Lung (tissue), 13 donors: Measurements from ENCODE around the gene GLI3. TPM values are rescaled to one million over a fixed set of nuclear protein-coding genes. Genes with fewer than 3 reads are reported as not detected.

Experiments
- ATAC-seq: fragments of 200-7000 bp; cut with Tn5 transposase; one replicate; pipeline ENCODE4 v1.9.1; 2020; ENCODE audit warnings: moderate number of reproducible peaks; ENCODE audit not compliant: insufficient read depth, low FRiP score
- DNase-seq, 3 donors: peaks; one replicate each; pipeline ENCODE4 v3.0.0-alpha.2; 2013 to 2017
- H3K27ac ChIP-seq, 2 donors: one replicate each; pipeline ENCODE4 v1.5.1; 2013; ENCODE audit warnings: mild to moderate bottlenecking in 2 of 2, moderate library complexity in 2 of 2, control low read depth in 1 of 2, inconsistent platforms in 1 of 2, low read depth in 1 of 2, low read length in 1 of 2
- H3K27me3 ChIP-seq, 3 donors: one replicate each; pipeline ENCODE4 v1.5.1; 2013; ENCODE audit warnings: low read length in 2 of 3; ENCODE audit not compliant: control insufficient read depth in 3 of 3, insufficient read depth in 3 of 3
- H3K36me3 ChIP-seq, 4 donors: one replicate each; pipeline ENCODE4 v1.5.1; 2013; ENCODE audit warnings: low read length in 4 of 4, mild to moderate bottlenecking in 1 of 4, moderate library complexity in 1 of 4; ENCODE audit not compliant: control insufficient read depth in 4 of 4, insufficient read depth in 4 of 4
- H3K4me1 ChIP-seq, 5 donors: one replicate each; pipeline ENCODE4 v1.5.1; 2013; ENCODE audit warnings: low read length in 5 of 5, mild to moderate bottlenecking in 2 of 5, moderate library complexity in 1 of 5; ENCODE audit not compliant: control insufficient read depth in 5 of 5, insufficient read depth in 5 of 5
- H3K4me3 ChIP-seq: one replicate; pipeline ENCODE4 v1.5.1; 2013; ENCODE audit warnings: mild to moderate bottlenecking, control low read depth, moderate library complexity
- H3K9ac ChIP-seq, 2 donors: one replicate each; pipeline ENCODE4 v1.5.1; 2013; ENCODE audit warnings: low read length in 2 of 2, control low read depth in 1 of 2; ENCODE audit not compliant: insufficient read depth in 1 of 2
- H3K9me3 ChIP-seq, 4 donors: one replicate each; pipeline ENCODE4 v1.5.1; 2013; ENCODE audit warnings: low read length in 3 of 4, mild to moderate bottlenecking in 1 of 4, moderate library complexity in 1 of 4; ENCODE audit not compliant: control insufficient read depth in 4 of 4, insufficient read depth in 3 of 4
- CTCF ChIP-seq: IDR thresholded peaks from 2 replicates; pipeline ENCODE4 v1.5.1; 2012; ENCODE audit warnings: mild to moderate bottlenecking; ENCODE audit errors: control extremely low read depth, extremely low read depth
- WGBS, 2 donors: extraction: QIAGEN DNeasy Blood & Tissue Kit; methylation state at CpG; one replicate each; pipeline ENCODE4 v1.1.7; 2013; 5-methylcytosine and 5-hydroxymethylcytosine counted together
- polyA plus RNA-seq, 2 donors: library from polyadenylated mRNA; stranded (reverse); fragments of 200-250 nt; gene quantifications; one replicate each; pipeline ENCODE4 v1.2.1, GENCODE V29; 2013
- small RNA-seq: library from RNA; depleted of rRNA; stranded (forward); fragments of <200 nt; gene quantifications from one replicate; pipeline ENCODE3, GENCODE V24; 2014; ENCODE audit warnings: low replicate concordance
- total RNA-seq, 2 donors: library from RNA; depleted of rRNA in 1 of 2; stranded (reverse); fragments of >200 nt in 1 of 2; gene quantifications; one replicate each; pipeline ENCODE4 v1.2.1, GENCODE V29; 2014 to 2021
- donor health status: control.
- donor health status: control.
- donor health status: Bipolar disorder and iron deficiency.
- donor health status: healthy.
- donor health status: DM: yes; HTN: yes; CAD: no.

GLI3 gene
- total and polyA plus RNA-seq, 4 donors, result 2.0 to 23.4 (median 10.3) TPM

- H3K27ac ChIP-seq, result no peak overlapping the region
- no peaks in the 10 kb centered on the region for H3K27me3 ChIP-seq
- H3K36me3 ChIP-seq, result no peaks in the 10 kb centered on the region
- no peak overlapping the region for H3K9ac ChIP-seq
- no peak for TF ChIP-seq CTCF
- no peaks in the 10 kb centered on the region for H3K4me1 ChIP-seq
- no peak overlapping the region for H3K4me3 ChIP-seq
- ATAC-seq (no peak), DNase-seq (no peak)
- H3K9me3 ChIP-seq, result no peaks in the 10 kb centered on the region
- WGBS, 2 donors, result 80 to 88% methylated on average over 6 of the region's 6 CpGs
These were observed 324.0 kb downstream of the GLI3 start for GRCh38 chr7:41912851-41913567.

GRCh38 chr7:41912426-41912825, 324.6 kb downstream of the GLI3 start:
- Histone ChIP-seq H3K9me3 (no peaks in the 10 kb centered on the region), H3K27ac (no peak overlapping the region), H3K4me1 (no peaks in the 10 kb centered on the region), H3K27me3 (no peaks in the 10 kb centered on the region), H3K9ac (no peak overlapping the region), H3K4me3 (no peak overlapping the region), H3K36me3 (no peaks in the 10 kb centered on the region)
- no peak for ATAC-seq
- DNase-seq, result no peak
- TF ChIP-seq CTCF, result no peak
- WGBS, 2 donors, result 89 to 96% methylated on average over 2 of the region's 2 CpGs

- no peak for TF ChIP-seq CTCF
- no peak for DNase-seq
- H3K9ac ChIP-seq, result no peak overlapping the region
These were observed 325.2 kb downstream of the GLI3 start for GRCh38 chr7:41911792-41912191.

More at GRCh38 chr7:41911792-41912191, 325.2 kb downstream of the GLI3 start:
- Histone ChIP-seq H3K36me3 (no peaks in the 10 kb centered on the region), H3K9me3 (no peaks in the 10 kb centered on the region), H3K27ac (no peak overlapping the region), H3K27me3 (no peaks in the 10 kb centered on the region), H3K4me1 (no peaks in the 10 kb centered on the region), H3K4me3 (no peak overlapping the region)
- WGBS, 2 donors, result 93 to 94% methylated on average over 2 of the region's 2 CpGs
- no peak for ATAC-seq

Small RNA genes lying within 50 kb of the gene (small RNA-seq; reads per million reads assigned to genes)
- not detected for gene HMGN2P30
